ENCODE results near the gene CLK3.
"Not testable (repeated sequence)": the region's sequence is repeated elsewhere in the genome, so short reads cannot be mapped to it uniquely, and the experiment has no call there.

The CLK3 gene

DNA sequence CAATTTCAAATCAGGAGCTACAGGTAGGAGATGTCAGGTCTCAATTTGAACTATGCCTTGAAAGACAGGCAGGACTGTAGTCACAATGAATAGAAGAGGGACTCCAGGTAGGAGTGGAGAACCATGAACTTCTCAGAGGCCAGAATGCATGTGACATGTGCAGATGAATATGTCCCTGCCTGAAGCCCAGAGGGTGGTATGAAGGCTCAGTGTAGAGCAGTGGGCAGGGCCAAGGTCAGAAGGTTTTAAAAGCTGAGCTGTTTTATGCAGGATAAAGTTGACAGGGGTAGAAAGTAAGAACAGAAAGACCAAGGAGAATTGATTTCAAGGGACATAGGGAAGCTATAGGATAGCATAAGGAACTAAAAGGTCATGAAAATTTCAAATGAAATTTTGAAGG, 30.8 kb downstream of the CLK3 start:
- no peak for DNase-seq

DNA sequence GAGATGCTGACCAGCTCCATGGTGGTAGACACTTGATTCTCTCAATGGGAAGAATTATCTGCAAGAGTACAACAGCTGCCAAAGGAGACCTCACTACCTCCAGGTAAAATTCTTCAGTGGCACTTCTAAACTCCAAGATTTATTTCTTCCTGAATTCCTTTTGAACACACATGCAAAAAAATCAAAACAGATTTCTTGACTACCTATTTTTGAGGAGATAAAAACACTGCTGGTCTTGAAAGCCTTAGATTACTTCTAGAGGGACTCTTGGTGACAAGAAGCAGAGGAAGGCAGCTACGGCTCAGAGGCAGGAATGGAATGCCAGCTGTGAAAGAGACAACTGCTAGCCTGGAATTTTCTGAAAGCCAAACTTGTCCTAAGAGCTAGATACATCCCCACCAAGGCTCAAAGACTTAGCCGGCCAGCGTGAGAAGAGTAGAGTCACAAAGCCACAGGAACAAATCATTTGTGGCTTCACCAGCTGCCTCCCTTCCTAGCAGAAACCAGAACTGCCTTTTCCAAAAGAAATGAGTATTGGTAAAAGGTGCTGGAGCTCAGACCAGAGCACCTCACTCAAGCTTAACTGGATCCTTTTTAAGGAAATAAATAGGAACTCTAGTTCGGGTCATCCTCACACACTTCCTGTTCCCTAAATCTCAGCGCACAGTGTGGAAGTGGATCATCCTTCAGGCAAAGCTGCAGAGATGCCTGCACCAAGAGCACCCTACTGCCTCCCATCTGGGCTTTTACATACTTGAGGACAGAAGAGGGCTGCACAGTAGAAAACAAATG, 32.6 kb downstream of the CLK3 start:
- no peak for DNase-seq

DNA sequence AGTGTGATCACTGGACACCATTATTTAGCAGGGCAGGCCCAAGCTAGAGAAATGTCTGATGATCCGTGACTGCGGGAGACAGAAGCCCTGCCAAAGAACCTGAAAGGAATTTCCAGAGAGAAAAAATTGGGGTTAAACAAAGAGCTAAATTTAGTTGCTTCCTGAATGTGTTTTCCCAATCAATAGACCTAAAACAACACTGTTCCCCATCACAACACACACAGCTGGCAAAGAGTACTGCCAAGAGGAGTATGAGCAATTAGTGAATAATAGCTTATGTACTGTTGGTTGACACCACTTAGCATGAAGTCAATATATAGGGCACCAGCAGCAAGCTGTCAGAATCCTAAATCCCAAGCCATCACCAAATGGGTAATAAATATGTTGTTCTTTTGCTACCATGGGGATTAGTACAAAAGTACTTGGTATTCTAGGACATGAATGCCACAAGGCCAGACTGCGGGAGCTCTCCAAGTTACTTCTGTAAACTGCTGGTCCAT, 35.7 kb downstream of the CLK3 start:
- DNase-seq = no peak

DNA sequence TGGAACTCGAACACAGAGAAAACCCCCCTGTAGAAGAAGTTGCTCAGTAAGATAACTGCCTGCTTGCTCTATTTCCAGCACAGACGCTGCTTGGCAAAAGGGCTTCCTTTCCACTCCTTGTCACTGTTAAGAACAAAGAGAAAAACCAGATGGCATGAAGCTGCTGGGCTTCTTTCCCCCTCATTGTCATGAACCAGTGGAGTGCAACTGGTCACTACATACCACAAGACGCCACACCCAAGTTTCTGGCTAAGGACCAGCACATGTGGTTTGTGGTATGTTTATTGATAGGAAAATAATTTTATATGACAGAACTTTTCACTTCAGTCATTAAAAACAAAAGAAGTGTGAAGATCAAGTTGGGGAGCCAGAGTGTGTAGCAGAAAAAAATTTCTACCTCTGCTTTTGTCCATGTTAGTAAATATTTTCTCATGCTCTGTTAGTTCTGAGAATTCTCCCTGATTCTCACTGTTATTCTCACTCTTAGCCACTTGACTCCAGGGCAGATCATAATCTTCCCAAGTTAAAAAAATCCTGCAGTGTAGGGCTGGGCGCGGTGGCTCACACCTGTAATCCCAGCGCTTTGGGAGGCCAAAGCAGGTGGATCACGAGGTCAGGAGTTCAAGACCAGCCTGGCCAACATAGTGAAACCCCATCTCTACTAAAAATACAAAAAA, 37.9 kb downstream of the CLK3 start:
- no peak for DNase-seq

DNA sequence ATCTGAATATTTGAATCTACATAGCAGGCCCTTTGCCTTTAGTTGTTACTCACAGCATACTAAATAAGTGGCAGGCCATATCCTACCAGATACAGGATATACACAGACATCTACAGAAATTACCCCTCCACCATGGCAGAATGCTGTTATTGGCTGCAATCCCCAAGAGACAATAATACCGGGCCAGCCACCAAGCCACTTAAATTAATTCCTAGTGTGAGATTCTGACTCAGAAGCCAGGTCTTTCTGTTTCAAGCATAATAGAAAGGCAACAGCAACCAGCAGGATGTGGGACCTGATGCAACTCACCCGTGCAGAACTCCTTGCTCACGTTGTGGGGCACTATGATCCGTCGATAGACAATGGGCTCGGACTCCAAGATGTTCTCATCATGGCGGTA, 39.8 kb downstream of the CLK3 start:
- no peak for DNase-seq

DNA sequence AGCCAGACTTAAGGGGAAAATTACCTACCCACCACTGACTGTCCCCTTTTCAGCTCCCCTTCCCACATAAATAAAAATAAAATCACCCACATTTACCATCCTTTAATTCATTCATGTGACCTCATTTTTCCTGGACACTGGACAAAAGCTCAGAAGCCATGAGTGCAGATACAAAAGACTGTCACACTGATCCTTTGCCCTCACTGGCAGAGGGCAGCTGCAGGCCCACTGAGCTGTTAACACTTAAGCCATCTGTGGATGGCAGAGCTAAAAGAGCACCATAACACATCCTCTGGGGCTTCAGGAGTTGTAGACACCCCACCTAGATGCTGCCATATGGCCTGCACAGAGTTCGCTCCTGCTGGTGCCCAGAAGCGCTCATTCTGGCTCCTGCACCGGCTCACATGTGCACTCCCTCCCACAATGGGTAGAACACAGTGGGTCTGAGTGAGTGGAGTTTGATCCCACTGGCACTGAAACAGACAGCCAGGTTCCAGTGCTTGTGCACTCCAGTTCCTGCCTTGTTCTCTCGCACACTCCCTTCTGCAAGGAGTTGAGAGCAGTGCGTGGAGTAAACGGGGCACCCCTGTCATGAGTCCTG, 41.4 kb downstream of the CLK3 start:
- DNase-seq = no peak

DNA sequence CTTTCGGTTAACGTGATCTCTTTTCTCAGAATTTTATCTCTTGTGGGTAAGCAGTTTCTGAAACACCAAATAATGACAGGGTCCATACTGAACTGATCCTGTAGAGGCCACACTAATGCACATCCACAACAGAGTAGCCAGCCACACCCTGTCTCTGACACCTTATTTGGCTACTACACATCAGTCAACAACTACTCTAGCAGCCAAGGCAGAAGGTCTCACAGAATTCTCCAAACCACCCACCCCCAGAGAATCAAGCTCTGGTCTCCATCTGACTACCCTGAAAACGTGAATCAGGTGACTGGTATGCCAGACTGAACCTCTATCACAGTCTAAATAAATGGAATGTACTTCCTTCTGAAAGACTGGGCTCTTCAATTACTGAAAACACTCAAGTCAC, 42.2 kb downstream of the CLK3 start:
- DNase-seq = no peak

DNA sequence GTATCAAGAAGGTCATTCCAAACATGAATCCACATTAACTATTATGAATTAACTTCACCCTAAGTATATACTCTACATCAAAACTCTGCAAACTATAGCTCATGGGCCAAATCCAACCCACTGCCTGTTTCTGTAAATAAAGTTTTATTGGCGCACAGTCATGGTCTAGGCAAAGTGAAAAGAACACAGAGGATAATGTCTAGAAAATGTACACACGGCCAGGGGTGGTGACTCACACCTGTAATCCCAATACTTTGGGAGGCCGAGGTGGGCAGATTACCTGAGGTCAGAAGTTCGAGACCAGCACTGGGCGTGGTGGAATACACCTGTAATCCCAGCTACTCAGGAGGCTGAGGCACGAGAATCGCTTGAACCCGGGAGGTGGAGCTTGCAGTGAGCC, 45.6 kb downstream of the CLK3 start:
- DNase-seq = not testable (repeated sequence)

DNA sequence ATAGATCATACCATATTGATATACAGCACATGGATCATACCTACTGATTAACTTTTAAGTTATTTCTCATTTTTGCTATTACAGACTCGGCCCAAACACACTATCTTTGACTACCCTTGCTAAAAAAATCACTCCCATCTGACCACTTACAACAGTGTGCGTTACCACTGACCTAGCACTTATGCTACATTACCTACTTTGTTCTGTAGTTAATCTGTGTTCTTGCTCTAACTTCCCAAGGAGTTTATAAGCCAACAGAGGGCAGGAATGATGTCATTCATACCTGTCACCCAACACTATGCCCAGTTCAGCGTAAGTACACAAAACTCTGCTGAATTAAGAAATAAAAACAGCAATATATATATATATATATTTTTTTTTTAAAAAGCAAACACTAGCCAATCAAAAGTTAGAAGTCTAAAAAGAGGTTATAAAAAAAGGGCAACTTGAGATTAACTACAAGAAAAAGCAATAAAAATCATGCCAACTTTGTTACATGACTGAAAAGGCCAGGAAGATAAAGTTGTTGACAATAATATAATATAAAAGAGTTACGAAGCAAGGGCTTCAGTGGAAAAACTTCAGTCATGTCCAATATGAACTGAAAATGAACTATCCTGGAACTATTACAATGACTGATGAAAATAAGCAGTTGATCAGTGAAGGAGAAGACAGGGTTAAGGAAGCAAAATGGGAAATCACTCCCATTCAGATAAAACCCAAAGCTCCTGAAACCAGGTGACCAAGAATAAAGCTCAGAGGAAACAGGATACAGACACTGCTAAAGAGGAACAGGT, 46.6 kb downstream of the CLK3 start:
- DNase-seq = no peak

DNA sequence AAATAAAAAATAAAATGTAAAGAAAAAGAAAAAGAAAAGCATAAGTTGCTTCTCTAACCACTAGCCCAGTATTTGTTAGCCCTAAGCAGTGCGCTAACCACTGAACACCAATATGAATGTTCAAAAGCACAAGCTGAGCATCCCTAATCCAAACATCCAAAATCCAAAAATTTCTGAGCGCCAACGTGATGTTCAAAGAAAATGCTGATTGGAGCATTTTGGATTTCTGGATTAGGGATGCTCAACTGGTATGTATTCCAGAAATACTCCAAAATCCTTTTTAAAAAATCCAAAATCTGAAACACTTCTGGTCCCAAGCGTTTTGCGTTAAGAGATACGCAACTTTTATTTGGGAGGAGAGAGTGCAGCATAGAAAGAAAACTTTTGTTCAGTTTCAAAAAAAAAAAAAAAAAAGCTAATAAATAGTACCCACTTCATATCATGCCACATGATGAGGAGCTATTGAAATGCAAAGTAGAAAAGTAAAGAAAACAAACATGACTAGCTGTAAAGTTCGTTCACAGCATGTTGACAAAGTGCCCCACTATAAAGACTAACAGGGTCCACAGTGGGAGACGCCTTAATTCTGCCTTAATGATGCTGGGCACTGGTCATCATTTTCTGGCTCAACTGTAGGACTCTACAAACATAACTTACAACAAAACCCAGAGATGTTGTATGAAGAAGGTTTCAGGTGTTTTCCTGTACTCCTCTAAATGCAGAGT, 47.8 kb downstream of the CLK3 start:
- no peak for DNase-seq

DNA sequence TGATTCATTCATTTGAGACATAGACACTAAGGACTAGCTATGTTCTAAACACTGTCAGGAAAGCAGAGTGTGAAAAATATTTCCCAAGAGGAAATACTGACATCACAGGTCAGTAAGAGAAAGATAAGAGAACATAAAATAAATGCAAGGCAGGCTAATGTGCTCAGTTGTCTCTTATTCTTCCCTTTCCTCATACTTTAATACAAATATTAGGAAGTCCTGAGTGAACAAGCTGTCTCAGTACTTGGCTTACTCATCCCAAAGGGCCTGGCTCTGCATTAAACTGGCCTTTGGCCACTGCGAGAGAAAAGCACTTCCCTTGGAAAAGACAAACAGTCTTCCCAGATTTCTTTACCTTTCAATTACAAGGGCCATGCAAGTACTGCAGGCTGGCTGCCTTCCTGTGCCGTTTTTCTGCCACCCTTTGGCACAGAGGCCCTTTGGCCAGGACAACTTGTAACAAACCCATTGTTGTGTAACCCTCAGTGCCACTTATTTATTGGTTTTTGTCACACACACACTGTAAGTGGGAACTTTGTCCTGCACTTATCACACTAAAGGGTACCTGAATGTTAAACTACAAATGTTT, 48.5 kb downstream of the CLK3 start:
- no peak for DNase-seq

DNA sequence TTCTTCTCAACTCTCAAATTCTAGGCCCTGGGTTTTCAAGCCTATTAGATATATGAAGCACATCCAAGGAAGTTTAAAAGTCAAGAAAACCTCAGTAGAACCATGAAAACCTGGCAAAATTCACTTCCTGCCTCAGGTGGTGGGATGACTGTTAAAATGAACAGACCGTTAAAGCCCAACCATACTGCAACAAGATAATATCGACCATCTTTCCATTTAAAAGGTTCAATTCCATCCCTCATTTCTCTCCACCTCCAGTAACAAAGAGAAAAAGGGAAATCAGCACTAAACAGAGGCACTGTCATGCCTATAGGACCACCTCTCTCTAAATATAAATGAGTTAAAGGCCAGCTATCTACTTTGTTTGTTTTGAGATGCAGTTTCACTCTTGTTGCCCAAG, 49.0 kb downstream of the CLK3 start:
- no peak for DNase-seq

DNA sequence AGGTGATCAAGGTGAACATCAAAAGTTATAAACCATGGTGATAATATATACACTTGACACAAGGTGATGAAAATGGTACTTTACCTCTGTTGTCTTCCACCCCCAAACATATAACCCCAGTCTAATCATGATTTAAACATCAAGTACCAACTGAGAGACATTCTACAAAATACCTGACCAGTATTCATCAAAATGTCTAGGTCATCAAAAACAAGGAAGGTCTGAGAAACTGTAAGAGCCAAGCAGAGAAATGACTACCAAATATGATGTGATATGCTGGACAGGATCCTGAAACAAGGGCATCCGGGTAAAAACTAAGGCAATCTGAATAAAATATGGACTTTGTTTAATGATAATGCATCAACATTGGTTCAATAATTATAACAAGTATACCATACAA, 52.3 kb downstream of the CLK3 start:
- DNase-seq = no peak

DNA sequence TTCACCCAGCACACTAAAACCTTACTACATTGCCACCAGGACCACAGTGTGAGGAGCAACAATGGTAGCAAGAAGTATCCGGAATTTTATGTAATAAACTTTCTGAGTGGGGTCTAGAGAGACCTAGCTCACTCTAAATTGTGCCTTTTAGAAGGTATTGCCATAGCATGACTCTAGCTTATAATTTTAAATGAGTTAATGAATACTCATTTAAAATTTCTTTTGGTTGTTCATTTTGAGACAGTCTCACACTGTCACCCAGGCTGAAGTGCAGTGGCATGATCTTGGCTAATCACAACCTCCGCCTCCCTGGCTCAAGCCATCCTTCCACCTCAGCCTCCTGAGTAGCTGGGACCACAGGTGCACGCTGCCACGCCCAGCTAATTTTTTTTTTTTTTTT, 54.0 kb downstream of the CLK3 start:
- no peak for DNase-seq

DNA sequence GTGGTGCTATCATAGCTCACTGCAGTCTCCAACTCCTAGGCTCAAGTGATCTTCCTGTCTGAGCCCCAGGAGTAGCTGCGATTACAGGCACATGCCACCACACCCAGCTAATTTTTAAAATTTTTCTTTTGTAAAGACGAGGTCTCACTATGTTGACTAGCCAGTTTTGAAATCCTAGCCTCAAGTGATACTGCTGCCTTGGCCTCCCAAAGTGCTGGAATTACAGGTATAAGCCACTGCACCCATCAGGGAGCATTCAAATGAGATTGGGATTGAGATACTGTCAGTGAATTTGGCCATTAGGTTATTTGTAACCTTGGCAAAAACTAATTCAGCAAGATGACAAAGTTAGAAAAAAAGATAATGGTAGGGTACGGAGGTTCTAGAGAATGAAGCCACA, 58.5 kb downstream of the CLK3 start:
- DNase-seq = no peak

DNA sequence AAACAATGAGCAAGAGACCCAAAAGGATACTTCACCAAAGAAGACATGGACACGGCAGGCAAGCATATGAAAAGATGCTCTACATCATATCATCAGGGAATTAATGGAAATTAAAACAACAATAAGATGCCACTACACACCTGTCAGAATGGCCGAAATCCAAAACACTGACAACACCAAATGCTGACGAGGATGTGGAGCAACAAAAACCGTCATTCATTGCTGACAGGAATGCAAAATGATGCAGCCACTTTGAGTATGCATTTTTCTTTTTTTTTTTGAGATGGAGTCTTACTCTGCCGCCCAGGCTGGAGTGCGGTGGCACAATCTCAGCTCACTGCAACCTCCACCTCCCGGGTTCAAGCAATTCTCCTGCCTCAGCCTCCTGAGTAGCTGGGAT, 61.2 kb downstream of the CLK3 start:
- no peak for DNase-seq

Measured in activated T-cell treated with anti-CD3 and anti-CD28 coated beads for 4 hours (primary cell).